GM13976 (cell line): ENCODE results near the gene DIO1.
A peak's percentile ranks its signal among the peaks of the same experiment; 100 is the strongest.

Experiments
- DNase-seq: peaks from one replicate; pipeline ENCODE4 v3.0.0; 2012; ENCODE audit warnings: low spot score
- in situ Hi-C: fragments of 300-500 bp; cut with MboI; formaldehyde crosslinking; loops from one replicate; pipeline ENCODE4 v1.12.0; 2022; ENCODE audit warnings: low sequenced_read_pairs, mixed read lengths, inconsistent platforms; ENCODE audit not compliant: unreplicated experiment
- TF ChIP-seq, protein P1 (sequence below): IDR thresholded peaks from 2 replicates; pipeline ENCODE4 v1.5.1; 2012; ENCODE audit warnings: borderline replicate concordance, mild to moderate bottlenecking; ENCODE audit not compliant: insufficient read depth; ENCODE audit errors: extremely low read depth, missing control alignments, control extremely low read depth

The DIO1 gene

GRCh38 chr1:53945433-53946251, 51.7 kb downstream of the DIO1 start, which contains the start of gene IFT25:
Gene IFT25 (minus strand): TSS chr1:53945699. CDS start chr1:53940082, 5,617 bp downstream.
- peak; percentile 97 for DNase-seq
- TF ChIP-seq, protein P1, sequence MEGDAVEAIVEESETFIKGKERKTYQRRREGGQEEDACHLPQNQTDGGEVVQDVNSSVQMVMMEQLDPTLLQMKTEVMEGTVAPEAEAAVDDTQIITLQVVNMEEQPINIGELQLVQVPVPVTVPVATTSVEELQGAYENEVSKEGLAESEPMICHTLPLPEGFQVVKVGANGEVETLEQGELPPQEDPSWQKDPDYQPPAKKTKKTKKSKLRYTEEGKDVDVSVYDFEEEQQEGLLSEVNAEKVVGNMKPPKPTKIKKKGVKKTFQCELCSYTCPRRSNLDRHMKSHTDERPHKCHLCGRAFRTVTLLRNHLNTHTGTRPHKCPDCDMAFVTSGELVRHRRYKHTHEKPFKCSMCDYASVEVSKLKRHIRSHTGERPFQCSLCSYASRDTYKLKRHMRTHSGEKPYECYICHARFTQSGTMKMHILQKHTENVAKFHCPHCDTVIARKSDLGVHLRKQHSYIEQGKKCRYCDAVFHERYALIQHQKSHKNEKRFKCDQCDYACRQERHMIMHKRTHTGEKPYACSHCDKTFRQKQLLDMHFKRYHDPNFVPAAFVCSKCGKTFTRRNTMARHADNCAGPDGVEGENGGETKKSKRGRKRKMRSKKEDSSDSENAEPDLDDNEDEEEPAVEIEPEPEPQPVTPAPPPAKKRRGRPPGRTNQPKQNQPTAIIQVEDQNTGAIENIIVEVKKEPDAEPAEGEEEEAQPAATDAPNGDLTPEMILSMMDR, result no peak
- in situ Hi-C loops, result no loop called here

GRCh38 chr1:53946252-53947171, 52.5 kb downstream of the DIO1 start, which contains the start of gene LRRC42:
Gene LRRC42 (plus strand): TSS chr1:53946350. CDS start chr1:53952000, 5,650 bp downstream.
- TF ChIP-seq, protein P1, result peak; percentile 22
- peak; percentile 96 for DNase-seq
- in situ Hi-C loops, result no loop called here

GRCh38 chr1:53947172-53947907, 53.4 kb downstream of the DIO1 start:
- TF ChIP-seq, protein P1, result no peak
- DNase-seq, result no peak
- in situ Hi-C loops, result no loop called here

DNA sequence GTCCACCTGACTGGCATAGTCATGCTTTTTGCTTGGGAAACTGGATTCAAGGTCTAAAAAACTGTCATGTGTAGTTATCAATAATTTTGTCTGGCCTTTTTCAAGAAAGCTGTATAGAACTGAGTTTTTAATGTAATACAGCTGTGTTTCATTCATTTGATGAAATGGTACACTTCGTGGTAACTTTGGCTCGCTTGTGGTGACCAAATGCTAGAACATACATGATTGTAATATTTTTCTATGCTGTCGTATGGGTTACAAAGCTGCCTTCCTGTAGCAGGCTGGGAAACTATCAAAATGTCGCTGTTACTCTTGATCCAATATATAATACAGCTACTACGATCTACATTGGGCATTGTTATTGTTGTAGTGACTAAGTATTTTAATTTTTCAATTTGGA, 54.3 kb downstream of the DIO1 start:
- DNase-seq, result no peak
- in situ Hi-C loops, result no loop called here
- TF ChIP-seq, protein P1, result no peak

DNA sequence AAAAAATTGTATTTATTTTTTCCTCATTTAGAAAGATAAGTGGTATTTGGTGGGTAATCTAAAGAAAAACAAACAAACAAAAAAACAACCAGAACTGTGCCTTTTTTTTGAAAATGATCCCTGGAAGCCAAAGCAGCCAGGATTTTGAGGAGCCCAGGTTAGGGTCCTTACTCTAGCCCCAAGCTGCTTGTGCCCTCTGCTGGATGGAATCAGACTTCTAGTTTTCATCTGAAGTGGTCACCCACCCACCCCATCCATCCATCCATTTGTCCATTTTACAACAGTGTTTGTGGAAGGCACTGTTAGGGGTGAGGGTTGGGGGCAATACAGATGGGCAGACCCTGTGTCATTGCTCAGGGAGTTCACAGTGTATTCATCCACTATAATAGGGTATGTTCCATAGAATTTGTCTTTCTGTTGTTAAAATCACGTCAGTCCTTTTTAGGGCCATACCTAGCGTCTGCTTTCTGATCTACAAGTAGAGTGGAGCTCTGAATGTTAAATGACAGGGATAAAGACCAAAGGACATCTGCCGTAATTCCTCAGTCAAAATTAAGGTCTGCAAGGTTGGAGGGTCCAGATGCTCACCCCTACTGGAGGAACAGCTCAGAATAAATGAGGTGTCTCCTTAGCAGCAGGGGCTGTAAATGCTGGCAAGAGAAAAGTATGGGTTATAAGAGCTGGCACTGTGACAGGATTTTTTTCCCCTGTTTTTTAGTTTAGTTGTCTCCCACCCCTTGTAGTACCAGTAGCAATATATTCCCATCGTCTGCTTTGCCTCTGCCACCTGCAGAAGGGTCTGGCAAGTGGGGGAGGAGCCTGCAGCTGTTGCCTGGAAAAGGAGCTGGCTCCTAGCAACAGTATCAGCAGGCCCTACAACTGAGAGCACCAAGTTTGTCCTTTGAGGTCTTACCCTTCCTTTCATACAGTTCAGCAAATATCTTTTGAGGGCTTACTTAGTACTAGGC, 55.3 kb downstream of the DIO1 start:
- TF ChIP-seq, protein P1, result peak; percentile 32
- peak; percentile 41 for DNase-seq
- in situ Hi-C loops, result no loop called here

DNA sequence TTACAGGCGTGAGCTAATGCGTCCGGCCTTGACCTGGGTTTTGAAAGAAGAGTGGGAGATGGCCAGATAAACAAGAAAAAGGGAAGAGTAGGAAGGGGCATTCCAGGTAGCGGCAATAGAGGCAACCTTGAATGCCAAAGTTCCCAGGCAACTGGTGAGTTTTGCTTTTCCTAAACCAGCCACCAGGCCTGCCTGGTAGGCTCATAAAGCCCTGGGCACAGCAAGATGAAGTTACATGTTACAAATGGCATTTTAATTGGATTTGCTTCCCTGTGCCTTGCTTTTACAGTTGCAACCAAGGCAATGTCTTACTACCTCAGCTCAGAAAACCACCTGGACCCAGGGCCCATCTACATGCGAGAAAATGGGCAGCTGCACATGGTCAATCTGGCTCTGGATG, 57.7 kb downstream of the DIO1 start:
- in situ Hi-C loops, result no loop called here
- TF ChIP-seq, protein P1, result no peak
- no peak for DNase-seq
